Transverse colon (tissue), 4 donors: ENCODE measurements around the gene FAM107B. TPM values are rescaled to one million over a fixed set of nuclear protein-coding genes. Genes with fewer than 3 reads are reported as not detected.
A peak's percentile ranks its signal among the peaks of the same experiment; 100 is the strongest.

Experiments used
- DNase-seq: peaks from one replicate; pipeline ENCODE4 v3.0.0-alpha.2; 2019
- H3K27ac ChIP-seq, 4 donors: fragments of 200-600 bp; sonication (generic); 2 replicates each; pipeline ENCODE4 v1.5.1; 2016 to 2018; ENCODE audit warnings: inconsistent platforms in 4 of 4
- H3K27me3 ChIP-seq: fragments of 200-600 bp; sonication (generic); 2 replicates; pipeline ENCODE4 v1.5.1; 2017; ENCODE audit warnings: inconsistent platforms
- H3K36me3 ChIP-seq, 4 donors: fragments of 200-600 bp; sonication (generic); 2 replicates each; pipeline ENCODE4 v1.5.1; 2017 to 2019; ENCODE audit warnings: inconsistent platforms in 4 of 4
- H3K4me1 ChIP-seq, 4 donors: fragments of 200-600 bp; sonication (generic); 2 replicates each; pipeline ENCODE4 v1.5.1; 2017 to 2020; ENCODE audit warnings: inconsistent platforms in 4 of 4
- H3K4me3 ChIP-seq, 4 donors: fragments of 200-600 bp; sonication (generic); 1 replicate in 1 of 4; 2 replicates in 3 of 4; pipeline versions ENCODE4 v1.5.1 to v1.6.1; 2017 to 2019; ENCODE audit warnings: inconsistent platforms in 4 of 4
- H3K9me3 ChIP-seq, 2 donors: fragments of 200-600 bp; sonication (generic); 2 replicates each; pipeline ENCODE4 v1.5.1; 2017 to 2019; ENCODE audit warnings: inconsistent platforms in 2 of 2
- EP300 ChIP-seq: sonication (generic); formaldehyde crosslinking; IDR thresholded peaks from one replicate; pipeline ENCODE4 v1.6.1; 2017; ENCODE audit warnings: antibody characterized with exemption, low read depth
- POLR2A ChIP-seq: fragments of 450-650 bp; IDR thresholded peaks from one replicate; pipeline ENCODE4 v1.6.1; 2016; ENCODE audit warnings: antibody characterized with exemption, mild to moderate bottlenecking, moderate library complexity
- POLR2AphosphoS5 ChIP-seq, 3 donors: sonication (generic); formaldehyde crosslinking; IDR thresholded peaks; one replicate each; pipeline ENCODE4 v1.6.1; 2016; ENCODE audit warnings: antibody characterized with exemption in 3 of 3
- WGBS, 2 donors: methylation state at CpG; one replicate each; pipeline ENCODE4 v1.1.5; 2018; ENCODE audit warnings: low coverage in 1 of 2; 5-methylcytosine and 5-hydroxymethylcytosine counted together
- in situ Hi-C, 4 donors: fragments of 200-750 bp; cut with MboI; loops; one replicate each; pipeline versions ENCODE4 v1.15.0 to v1.15.1; 2017; ENCODE audit warnings: low sequenced_read_pairs in 3 of 4, low pct_ligation_motif_present in 1 of 4, low pct_unique_long_range_greater_than_20kb in 1 of 4
- intact Hi-C: fragments of 100-400 bp; cut with DNase I; formaldehyde crosslinking; loops from one replicate; pipeline ENCODE4 v1.15.1; 2023; ENCODE audit warnings: low total_unique reads
- total RNA-seq, 4 donors: library from RNA; depleted of rRNA; stranded (reverse); fragments of >200 nt; gene quantifications; one replicate each; pipeline ENCODE4 v1.1.0, GENCODE V29; 2016
- TF ChIP-seq, protein P1 (sequence below), 5 experiments: fragments of 200-600 bp in 3 of 5; fragments of 450-650 bp in 2 of 5; sonication (generic) in 3 of 5; IDR thresholded peaks; 1 replicate in 2 of 5; 2 replicates in 3 of 5; pipeline ENCODE4 v1.5.1; 2016 to 2017; ENCODE audit warnings: antibody characterized with exemption in 5 of 5, inconsistent platforms in 3 of 5, mild to moderate bottlenecking in 2 of 5, moderate library complexity in 1 of 5

The FAM107B gene
- total RNA-seq, 4 donors from 2014 or later = 23.9 to 71.0 (median 52.8) TPM

DNA sequence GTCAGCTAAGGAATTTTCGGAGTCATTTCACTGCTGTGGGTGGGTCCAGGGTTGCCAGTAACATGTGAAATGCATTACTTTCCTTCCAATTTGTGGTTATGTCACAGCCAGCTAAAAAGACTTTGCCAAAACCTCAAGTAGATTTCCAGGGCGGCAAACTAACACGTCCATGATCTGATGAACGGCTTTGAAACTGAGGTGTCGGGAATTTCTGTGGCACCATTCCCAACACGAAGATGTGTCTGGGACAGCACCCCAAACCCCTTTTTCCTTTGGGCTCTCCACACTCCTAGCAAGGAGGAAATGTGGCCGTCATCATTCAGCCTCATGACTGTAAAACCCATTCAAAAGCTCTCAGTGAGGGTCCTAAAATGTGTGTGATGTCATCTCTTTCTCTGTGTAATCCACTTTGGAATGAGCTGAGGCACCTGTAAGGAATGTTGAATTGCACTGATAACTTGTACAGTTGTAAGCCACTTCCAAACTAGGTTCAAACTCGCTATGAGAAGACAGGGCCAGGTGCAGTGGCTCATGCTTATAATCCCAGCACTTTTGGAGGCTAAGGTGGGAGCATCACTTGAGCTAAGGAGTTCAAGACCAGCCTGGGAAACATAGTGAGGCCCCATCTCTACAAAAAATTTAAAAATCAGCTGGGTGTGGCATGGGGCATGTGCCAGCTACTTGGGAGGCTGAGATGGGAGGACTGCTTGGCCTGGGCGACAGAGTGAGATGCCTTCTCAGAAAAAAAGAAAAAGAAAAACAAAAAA, 297.9 kb downstream of the FAM107B start:
- Histone ChIP-seq H3K4me3 (no peak overlapping the region), H3K36me3 (no peaks in the 10 kb centered on the region), H3K4me1 (no peaks in the 10 kb centered on the region), H3K27ac (no peak overlapping the region), H3K27me3 (peaks cover 5% of the 10 kb centered on the region), H3K9me3 (no peaks in the 10 kb centered on the region)
- TF ChIP-seq POLR2AphosphoS5 (IDR thresholded peaks at IDR 0.05) (no peak), EP300 (no peak), POLR2A (no peak)
- TF ChIP-seq, protein P1, sequence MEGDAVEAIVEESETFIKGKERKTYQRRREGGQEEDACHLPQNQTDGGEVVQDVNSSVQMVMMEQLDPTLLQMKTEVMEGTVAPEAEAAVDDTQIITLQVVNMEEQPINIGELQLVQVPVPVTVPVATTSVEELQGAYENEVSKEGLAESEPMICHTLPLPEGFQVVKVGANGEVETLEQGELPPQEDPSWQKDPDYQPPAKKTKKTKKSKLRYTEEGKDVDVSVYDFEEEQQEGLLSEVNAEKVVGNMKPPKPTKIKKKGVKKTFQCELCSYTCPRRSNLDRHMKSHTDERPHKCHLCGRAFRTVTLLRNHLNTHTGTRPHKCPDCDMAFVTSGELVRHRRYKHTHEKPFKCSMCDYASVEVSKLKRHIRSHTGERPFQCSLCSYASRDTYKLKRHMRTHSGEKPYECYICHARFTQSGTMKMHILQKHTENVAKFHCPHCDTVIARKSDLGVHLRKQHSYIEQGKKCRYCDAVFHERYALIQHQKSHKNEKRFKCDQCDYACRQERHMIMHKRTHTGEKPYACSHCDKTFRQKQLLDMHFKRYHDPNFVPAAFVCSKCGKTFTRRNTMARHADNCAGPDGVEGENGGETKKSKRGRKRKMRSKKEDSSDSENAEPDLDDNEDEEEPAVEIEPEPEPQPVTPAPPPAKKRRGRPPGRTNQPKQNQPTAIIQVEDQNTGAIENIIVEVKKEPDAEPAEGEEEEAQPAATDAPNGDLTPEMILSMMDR (IDR thresholded peaks at IDR 0.05) = no peak
- 85 to 97% methylated on average over 6 to 9 of the region's 9 CpGs for WGBS, 2 donors
- DNase-seq = no peak
- intact Hi-C loops = loop anchor here (2.0 kb wide), 1 partner anchor 280 kb away; no protein-coding TSS in a partner anchor
- in situ Hi-C loops = loop anchor here in 1 of 4 donors (25.0 kb wide), 1 partner anchor 690 kb away; no protein-coding TSS in a partner anchor

DNA sequence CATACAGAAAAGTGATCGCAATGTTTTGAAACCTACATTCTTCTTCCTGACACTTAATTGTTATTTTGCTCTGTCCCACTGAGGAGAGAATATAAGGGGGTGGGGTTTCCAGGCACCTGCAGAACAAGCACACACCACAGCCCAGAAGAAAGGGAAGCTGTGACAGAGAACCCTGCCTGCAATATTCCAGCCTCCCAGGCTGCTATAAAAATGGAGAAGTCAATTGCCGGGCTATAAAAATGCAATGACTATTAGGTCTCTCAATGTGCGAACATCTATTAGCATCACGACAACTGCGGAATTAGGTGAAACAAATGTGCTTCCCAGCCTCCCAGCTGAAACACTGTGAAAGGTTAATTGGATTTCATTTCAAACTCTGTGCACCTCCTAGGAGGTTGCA, 298.7 kb downstream of the FAM107B start:
- DNase-seq = no peak
- WGBS, 2 donors = 53 to 70% methylated on average over 5 of the region's 5 CpGs
- Histone ChIP-seq H3K4me3 (no peak overlapping the region), H3K9me3 (no peaks in the 10 kb centered on the region), H3K27me3 (peaks cover 5% of the 10 kb centered on the region), H3K4me1 (no peaks in the 10 kb centered on the region), H3K36me3 (no peaks in the 10 kb centered on the region), H3K27ac (no peak overlapping the region)
- TF ChIP-seq POLR2A = no peak
- no peak for TF ChIP-seq POLR2AphosphoS5 (IDR thresholded peaks at IDR 0.05)
- TF ChIP-seq, protein P1 (IDR thresholded peaks at IDR 0.05) = no peak
- no peak for TF ChIP-seq EP300
- in situ Hi-C loops = loop anchor here in 1 of 4 donors (25.0 kb wide), 1 partner anchor 689 kb away; no protein-coding TSS in a partner anchor
- intact Hi-C loops = loop anchor here (2.0 kb wide), 1 partner anchor 279 kb away; no protein-coding TSS in a partner anchor

DNA sequence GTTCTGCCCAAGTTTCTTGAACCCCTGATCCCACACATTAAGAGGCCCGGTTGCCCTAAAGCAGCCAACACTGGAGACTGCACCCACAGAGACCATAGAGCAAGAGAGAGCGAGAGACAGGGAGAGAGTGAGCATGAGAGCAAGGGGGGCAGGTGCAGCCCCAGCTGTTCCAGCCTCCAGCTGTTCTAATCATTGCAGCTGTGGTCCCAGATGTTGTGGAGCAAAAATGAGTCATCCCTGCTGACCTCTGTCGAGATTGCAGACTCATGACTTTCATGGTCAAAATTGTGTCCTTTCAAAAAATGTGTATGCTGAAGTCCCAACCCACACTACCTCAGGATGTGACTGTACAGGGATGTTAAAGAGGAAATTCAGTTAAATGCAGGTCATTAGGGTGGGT, 300.0 kb downstream of the FAM107B start:
- in situ Hi-C loops (loop anchor here in 1 of 4 donors (25.0 kb wide), 2 partner anchors 262 to 687 kb away; no protein-coding TSS in a partner anchor), intact Hi-C loops (no loop called here)
- Histone ChIP-seq H3K27me3 (peaks cover 5% of the 10 kb centered on the region), H3K4me1 (no peaks in the 10 kb centered on the region), H3K9me3 (no peaks in the 10 kb centered on the region), H3K4me3 (no peak overlapping the region), H3K27ac (no peak overlapping the region), H3K36me3 (no peaks in the 10 kb centered on the region)
- WGBS, 2 donors = 71% methylated on average over 3 of the region's 3 CpGs; no CpG with 5 or more reads in 1 of the 2 donors
- no peak for DNase-seq
- no peak for TF ChIP-seq POLR2A
- peak in 1 of 3 donors; percentile 14 for TF ChIP-seq POLR2AphosphoS5 (IDR thresholded peaks at IDR 0.05)

DNA sequence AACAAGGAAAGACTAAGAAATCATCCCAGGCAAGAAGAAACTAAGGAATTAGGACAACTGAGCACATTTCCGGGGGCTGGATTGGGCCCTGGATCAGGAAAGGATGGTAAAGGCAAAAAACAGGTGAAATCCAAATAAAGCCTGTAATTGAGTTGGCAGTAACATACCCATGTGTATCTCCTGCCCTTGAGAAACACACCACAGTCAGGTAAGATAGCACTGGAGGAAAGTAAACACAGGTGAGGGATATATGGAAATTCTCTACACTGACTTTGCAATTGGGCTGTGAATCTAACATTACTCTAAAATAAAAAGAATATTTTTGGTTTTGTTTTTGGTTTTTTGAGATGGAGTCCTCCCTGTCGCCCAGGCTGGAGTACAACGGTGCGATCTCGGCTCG, 303.8 kb downstream of the FAM107B start:
- Histone ChIP-seq H3K4me1 (no peaks in the 10 kb centered on the region), H3K36me3 (no peaks in the 10 kb centered on the region), H3K4me3 (no peak overlapping the region), H3K27ac (no peak overlapping the region), H3K9me3 (no peaks in the 10 kb centered on the region), H3K27me3 (no peaks in the 10 kb centered on the region)
- in situ Hi-C loops (loop anchor here in 1 of 4 donors (25.0 kb wide), 1 partner anchor 259 kb away; no protein-coding TSS in a partner anchor), intact Hi-C loops (no loop called here)
- TF ChIP-seq EP300 = no peak
- TF ChIP-seq, protein P1 (IDR thresholded peaks at IDR 0.05) = no peak
- TF ChIP-seq POLR2A = no peak
- no peak for TF ChIP-seq POLR2AphosphoS5 (IDR thresholded peaks at IDR 0.05)
- no peak for DNase-seq
- 83 to 92% methylated on average over 1 to 6 of the region's 6 CpGs for WGBS, 2 donors
